C4-2B (cell line): ENCODE results near the gene IFI30.

Experiments
- ZFX ChIP-seq: fragments of 450-650 bp; IDR thresholded peaks from 2 replicates; pipeline ENCODE4 v1.6.1; 2017
- TF ChIP-seq, protein P1 (sequence below): fragments of 450-650 bp; conservative IDR thresholded peaks from 2 replicates; pipeline ENCODE4 v1.5.1; 2017; ENCODE audit warnings: mild to moderate bottlenecking

DNA sequence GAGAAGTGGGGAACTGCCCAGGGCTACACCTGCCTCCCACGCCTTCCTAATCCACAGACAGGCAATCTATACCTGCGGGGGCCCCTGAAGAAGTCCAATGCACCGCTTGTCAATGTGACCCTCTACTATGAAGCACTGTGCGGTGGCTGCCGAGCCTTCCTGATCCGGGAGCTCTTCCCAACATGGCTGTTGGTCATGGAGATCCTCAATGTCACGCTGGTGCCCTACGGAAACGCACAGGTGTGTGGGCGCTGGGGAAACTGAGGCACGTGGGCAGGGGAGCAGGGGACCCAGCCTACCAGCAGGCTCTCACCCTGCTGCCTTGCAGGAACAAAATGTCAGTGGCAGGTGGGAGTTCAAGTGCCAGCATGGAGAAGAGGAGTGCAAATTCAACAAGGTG, 1.4 kb downstream of the IFI30 start:
- TF ChIP-seq, protein P1, sequence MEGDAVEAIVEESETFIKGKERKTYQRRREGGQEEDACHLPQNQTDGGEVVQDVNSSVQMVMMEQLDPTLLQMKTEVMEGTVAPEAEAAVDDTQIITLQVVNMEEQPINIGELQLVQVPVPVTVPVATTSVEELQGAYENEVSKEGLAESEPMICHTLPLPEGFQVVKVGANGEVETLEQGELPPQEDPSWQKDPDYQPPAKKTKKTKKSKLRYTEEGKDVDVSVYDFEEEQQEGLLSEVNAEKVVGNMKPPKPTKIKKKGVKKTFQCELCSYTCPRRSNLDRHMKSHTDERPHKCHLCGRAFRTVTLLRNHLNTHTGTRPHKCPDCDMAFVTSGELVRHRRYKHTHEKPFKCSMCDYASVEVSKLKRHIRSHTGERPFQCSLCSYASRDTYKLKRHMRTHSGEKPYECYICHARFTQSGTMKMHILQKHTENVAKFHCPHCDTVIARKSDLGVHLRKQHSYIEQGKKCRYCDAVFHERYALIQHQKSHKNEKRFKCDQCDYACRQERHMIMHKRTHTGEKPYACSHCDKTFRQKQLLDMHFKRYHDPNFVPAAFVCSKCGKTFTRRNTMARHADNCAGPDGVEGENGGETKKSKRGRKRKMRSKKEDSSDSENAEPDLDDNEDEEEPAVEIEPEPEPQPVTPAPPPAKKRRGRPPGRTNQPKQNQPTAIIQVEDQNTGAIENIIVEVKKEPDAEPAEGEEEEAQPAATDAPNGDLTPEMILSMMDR: no peak
- TF ChIP-seq ZFX: no peak
